ENCODE data around the gene NKAIN2.
"Not testable (repeated sequence)": the region's sequence is repeated elsewhere in the genome, so short reads cannot be mapped to it uniquely, and the experiment has no call there.

NKAIN2 gene

DNA sequence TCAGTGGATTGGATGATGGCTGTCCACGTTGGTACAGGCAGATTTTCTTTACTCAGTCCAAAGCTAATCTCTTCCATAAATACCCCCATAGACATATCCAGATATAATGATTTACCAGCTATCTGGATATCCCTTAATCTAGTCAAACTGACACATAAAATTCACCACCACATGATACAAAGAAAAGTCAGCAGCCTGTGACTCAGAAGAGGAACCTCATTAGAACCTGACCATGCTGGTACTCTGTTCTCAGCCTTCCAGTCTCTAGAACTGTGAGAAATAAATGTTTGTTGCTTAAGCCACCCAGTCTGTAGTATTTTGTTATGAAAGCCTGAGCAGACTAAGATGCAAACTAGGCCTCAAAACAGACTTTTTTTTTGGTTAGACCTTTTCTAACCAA, 727.3 kb downstream of the NKAIN2 start:
- DNase-seq: no peak

DNA sequence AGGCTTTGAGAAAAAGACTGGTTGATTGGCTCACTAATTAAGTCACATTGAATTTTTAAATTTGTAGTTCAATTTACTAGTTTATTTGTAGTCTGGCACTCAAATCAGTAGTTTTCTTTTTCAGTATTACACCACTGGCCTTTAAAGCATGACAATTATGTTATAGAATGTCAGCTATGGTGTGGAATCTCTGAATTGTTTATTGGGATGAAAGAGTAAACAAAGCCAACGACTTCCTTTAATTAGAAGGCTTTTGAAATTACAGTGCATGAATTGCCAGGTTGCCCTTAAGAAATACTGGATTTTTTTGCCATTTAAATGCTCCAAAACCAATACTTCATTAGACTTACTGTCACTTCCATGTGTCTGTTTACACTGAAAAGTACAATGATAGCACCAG, 731.6 kb downstream of the NKAIN2 start:
- DNase-seq: no peak

DNA sequence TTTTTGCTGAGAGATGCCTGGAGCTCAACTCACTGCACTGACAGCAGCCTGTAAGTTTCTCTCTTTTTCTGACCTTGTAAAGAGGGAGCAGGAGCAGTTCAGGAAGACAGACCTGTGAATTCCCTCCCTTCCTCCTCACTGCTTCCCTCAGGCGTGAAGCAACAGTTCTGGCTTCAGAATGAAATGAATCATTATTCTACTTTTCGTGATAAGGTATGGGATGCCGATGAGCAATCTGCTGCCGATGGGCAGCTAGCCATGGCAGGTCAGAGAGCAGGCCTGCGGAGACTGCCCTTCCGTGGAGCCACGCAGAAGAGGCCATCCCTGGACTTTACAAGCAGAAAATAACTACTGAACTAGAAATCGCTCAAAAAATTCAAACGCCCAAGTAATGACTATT, 732.1 kb downstream of the NKAIN2 start:
- DNase-seq: no peak

DNA sequence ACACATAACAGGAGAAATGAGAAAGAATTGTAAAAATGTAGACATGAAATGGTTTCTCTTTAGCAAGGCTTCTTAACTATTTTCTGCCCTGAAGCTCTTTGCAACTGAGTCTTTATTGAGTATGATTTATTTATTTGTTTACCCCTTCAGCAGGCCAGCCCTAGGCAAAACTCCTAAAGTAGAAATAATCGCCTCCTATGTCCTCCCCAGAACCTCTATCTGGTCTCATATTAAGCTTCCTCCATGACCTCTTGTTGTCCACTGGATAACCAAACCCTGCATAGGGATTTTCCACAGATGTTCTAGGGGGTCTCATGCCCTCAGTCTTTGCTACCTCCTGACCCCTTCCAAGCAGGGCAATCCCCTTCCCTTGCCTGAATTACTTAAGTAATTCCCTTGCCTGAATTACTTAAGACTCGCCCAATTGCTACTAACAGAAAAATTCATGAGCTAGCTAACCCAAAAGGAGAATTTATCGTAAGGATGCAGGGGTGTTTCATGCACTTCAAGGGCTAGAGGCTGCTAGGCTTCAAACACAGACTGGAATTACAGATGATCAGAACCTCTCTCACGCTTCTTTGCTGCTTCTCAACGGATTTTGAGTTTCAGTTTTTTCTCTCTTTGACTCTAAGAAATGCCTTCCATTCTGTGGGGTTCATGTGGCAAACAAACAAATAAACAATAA, 732.6 kb downstream of the NKAIN2 start:
- DNase-seq: no peak

DNA sequence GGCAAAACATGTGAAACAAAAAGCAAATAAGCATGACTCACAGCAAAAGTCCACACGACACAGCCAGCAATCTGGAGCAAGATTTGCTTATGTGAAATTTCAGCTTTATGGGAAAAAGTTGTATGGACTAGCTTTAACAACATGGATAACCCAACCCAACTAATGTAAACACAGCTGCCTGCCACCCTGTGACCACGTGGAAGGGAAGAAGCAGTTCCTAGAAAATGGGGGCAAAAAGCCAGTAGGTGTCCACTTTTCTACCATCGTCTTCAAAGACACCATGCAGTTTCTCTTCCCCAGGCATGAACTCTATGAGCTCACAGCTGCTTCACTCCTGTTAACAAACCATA, 733.2 kb downstream of the NKAIN2 start:
- DNase-seq: no peak

DNA sequence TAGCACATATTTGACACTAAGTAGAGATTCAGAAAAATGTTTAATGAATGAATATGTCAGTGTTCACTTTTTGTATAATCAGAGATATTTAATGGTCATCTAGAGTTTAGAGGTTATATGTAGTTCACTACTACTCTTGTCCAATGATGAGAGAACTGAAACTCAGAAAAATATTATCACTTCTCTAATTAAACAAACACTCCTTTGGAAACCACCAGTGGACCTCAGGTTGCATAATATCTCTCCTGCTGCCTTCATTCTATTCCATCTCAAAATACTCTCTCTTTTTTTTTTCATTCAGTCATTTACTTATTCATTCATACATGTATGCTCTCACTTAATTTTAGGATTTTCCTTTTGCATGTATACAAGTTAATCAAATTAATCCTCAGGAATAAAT, 735.4 kb downstream of the NKAIN2 start:
- no peak for DNase-seq

DNA sequence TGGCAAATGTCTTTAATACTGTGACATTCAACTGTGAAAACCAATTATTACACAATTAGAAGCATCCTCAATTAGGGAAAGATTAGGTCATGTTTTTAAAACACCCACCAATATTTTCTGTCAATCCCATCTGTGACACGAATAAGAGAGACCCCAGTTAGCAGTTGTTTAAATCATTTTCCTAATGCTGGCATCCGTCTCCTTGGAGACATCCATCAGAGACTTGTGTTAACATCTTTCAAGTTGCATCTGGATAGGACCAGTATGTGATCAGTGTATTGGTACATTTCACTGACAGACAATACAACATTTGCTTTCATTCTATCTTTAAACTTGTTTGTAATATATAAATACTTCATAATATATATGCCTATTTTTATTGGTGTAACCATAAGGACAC, 737.9 kb downstream of the NKAIN2 start:
- DNase-seq: no peak

DNA sequence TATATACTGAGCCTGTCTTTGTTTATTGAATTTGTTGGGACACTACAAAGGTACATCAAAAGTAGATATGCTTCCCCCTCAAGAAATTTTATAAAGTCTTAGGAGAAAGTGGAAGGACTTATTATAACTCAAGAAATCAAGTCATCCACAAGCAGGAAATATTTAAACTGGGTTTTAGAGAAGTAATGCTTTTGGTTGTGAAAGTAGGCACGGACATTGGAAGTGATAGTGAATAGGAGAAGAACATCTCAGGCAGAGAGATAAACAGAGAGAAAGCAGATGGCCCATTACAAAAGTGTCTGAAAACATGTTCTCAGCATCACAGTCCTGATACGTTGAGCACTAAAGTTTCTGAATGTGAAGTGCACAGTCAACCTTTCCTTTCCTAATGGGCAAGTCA, 742.9 kb downstream of the NKAIN2 start:
- peak; percentile 2 for DNase-seq

DNA sequence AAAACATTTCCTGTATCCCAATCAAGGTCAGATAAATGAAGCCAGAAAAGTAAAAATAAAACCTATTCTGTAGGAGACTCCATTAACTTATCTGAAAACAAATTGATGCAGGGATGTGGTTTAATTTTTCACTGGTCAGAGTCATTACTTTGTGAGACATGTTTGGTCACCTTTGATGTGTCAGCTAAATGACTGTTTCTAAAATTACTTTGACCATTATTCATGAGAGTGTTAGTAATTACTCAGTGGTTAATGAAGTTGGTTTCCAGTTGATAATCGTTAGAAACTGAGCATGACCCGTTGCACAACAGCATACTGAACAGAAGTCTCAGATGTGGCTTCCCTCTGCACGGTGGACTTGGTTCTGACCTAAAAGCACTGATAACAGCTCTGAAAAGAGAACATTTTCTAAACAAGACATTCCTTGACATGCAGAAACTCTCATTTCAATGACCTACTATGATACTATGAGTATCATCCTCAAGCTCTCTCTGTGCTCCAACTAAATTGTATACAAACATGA, 748.1 kb downstream of the NKAIN2 start:
- no peak for DNase-seq

DNA sequence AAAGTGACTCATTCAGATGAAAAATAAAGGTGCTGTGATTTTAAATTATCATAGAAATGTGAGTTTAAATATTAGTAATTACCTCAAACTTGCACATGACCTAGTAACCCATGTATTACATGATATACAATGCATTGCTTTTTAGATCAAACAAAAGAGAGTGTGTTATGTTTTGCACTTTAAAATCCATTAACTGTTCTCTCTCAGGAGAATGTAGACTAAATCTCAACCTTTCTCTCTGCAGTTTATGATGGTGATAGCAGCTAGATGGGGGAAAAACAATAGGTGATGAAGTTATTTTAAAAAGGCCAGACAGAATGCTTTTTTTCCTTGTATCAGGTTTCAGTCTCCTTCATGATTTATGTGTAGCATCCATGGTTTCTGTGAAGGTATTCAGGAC, 754.2 kb downstream of the NKAIN2 start:
- no peak for DNase-seq

DNA sequence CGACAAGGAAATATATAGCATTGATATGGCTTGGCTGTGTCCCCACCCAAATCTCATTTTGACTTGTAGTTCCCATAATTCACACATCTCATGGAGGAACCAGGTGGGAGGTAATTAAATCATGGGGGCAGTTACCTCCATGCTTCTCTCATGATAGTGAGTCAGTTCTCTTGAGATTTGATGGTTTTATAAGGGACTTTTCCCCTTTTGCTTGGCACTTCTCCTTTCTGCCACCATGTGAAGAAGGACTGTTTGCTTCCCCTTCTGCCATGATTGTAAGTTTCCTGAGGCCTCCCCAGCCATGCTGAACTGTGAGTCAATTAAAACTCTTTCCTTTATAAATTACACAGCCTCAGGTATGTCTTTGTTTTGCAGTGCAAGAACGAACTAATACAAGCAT, 756.4 kb downstream of the NKAIN2 start:
- not testable (repeated sequence) for DNase-seq

DNA sequence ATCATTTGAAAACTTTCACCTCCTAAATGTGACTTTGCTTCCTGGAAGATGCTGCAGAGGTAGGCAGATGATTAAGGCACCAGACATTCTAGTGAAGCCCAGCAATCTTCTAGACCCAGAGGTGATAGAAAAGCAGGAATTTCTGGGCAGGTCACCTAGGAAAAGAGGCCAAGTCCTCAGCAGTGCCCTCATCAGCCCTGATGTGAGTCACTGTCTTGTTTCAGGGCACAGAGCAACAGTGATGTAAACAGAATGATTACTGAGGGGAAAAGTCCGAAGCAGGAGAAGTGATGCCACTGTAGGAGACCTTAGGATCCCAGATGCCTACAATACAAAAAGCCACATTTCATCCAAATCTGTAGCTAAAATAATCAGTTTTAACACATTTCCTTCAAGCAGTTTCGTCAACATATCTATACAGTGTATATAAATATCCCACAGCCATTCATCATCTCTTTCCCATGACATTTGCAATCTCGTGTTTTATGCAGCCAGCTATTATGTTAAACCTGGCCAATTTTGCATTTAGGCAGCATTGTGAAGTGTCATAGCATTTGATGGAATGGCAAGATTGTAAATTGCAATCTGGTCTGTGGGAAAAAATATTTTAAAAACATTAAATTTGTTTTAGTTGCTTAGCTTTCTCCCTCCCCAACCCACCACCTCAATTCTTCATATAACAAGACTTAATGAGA, 757.4 kb downstream of the NKAIN2 start:
- DNase-seq: no peak

DNA sequence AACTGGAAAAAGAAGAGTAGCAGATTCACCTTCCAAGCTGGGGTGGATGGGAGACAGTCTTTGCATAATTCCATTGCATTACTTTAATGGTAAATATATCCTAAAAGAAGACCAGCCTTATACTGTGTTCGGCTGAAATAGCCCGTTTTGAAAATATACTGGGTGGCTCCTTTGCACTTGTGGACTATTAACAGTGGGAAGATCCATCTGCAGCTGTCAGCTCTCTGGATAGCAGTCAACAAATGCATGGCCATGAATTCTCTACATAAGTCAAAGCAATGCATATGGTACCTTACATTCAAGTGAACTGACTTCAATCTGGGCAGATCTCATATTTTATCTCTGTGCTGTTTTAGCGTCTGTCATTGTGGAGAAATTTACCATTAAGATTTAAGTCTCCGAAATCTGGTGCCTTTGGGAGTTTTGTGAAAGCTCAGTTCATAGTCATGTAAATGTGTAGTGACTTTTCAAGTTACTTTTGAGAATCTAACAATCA, 758.0 kb downstream of the NKAIN2 start:
- DNase-seq: no peak

DNA sequence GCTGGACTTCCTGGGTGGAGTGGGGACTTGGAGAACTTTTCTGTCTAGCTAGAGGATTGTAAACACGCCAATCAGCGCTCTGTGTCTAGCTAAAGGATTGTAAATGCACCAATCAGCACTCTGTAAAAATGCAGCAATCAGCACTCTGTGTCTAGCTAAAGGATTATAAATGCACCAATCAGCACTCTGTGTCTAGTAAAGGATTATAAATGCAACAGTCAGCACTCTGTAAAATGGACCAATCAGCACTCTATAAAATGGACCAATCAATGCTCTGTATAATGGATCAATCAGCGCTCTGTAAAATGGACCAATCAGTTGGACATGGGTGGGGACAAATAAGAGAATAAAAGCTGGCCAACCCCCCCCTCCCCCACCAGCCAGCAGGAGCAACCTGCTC, 760.5 kb downstream of the NKAIN2 start:
- DNase-seq: not testable (repeated sequence)

DNA sequence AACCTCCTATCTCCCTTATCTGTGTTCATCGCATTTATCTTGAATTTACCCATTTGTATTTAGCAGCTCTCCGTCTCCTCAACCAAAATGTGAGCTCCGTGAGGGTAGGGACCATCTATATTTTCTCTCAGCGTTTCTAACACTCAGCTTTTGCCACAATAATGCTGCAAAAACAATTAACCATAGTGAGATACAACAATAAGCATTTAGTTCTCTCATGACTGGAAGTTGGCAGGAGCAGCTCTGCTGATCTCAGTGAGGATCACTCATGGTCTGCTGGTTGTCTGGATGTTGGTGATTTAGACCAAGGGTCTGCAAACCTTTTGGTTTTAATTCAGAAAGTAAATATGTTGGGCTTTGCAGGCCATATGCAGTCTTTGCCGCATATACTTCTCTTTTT, 763.7 kb downstream of the NKAIN2 start:
- no peak for DNase-seq

DNA sequence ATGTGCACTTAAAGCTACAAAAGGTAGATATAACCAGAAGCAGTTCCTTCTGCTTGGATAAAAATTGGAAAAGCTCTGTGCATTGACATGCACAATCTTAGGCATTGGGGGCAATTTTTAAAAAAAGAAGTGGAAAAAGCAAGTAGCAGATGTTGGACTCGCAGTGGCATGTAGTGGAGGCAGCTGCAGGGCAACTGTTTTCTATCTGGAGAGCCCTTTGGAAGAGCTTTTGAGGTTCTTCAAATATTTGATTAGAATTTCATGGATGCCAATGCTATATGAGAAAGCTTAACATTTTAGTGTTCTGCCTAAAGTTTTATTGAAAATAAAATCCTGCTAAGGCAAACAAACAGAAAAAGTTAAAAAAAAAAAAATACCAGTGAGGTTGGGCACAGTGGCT, 770.3 kb downstream of the NKAIN2 start:
- DNase-seq: no peak

DNA sequence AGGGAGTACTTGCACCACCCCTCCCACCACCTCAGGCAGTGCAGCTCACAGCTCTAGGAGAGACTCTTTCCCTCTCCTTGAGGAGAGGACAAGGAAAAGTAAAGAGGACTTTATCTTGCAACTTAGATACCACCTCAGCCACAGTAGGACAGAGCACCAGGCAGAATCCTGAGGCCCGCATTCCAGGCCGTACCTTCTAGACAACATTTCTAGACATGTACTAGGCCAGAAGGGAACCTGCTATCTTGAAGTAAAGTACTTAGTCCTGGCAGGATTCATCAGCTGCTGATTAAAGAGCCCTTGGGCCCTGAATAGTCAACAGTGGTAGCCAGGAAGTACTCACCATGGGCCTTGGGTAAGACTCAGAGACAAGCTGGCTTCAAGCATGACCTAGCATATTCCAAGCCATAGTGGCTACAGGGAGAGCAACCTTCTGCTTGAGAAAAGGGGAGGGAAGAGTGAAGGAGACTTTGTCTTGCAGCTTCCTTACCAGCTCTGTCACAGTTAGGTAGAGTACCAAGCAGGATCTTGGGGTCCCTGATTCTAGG, 774.1 kb downstream of the NKAIN2 start:
- no peak for DNase-seq

DNA sequence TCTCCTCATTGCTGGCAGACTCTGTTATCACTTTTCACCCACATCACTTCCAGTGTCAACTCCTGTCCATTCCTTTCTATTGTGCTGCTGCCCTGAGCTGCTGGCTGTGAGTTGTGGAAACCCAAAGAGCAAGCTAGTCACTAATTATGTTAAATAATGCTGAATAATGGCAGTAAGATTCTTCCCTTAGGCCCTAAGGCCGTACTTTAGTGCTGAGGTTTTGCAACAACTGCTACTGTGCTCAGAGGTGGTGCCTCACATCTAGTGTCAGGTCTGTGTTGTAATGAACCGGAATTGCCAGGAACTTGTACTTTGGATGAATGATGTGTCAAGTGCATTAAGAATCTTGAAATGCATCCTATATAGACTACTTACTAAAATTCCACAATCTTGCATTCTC, 786.3 kb downstream of the NKAIN2 start:
- DNase-seq: no peak

DNA sequence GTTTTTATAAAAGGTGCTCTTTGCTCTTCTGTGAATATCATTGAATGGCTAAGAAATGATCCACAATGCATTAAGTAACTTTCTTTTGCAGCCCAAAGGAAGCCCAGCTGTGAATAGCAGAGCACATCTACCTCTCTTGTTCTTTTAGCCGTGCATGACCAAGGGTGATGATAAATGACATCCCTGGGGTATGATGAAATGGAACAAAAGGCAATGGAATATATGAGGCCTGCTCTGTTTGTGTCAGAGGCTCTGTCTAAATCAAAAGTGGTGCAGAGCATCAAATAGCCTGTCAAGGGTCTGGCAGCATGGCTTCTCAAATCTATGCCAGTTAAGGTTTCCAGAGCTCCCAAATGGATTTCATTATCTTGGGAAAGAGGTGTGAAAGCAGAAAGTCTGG, 796.0 kb downstream of the NKAIN2 start:
- DNase-seq: no peak

DNA sequence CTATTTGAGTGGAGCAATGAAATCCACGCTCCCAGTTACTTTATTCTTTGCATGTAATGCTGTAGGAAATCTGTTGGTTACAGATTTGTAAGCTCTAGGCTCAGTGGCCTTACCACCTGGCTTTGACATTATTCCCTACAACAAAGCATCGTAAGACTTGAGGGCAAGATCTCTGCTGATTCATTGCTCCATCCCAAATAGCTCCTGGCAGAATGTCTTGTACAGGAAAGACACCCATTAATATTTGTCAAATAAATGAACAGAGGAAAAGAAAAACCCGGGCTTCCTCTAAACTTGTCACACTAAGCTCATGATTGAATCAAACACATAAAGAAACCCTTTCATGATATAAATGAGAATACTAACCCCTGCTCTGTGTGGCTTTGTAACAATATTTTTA, 801.1 kb downstream of the NKAIN2 start:
- no peak for DNase-seq

DNA sequence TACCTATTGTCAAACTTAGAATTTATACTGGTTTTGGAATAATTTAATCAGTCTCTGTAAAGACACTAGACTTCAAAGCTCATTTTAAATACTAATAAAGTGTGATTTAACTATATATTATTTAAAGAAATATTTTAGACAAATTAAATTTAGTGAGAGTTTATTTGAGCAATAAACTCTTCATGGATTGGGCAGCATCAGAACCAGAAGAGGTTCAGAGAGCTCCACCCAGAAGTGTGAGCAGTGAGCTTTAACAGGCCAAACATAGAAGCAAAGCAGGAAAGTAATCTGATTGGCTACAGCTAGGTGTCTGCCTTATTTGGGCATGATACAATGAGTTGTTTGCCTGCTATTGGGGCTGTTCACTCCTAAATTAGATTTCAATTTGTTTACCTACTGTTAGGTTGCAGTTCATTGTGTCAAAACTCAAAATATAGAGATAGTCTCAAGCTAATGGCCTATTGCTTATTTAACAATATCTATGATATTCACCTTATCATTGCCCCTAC, 803.5 kb downstream of the NKAIN2 start:
- no peak for DNase-seq

DNA sequence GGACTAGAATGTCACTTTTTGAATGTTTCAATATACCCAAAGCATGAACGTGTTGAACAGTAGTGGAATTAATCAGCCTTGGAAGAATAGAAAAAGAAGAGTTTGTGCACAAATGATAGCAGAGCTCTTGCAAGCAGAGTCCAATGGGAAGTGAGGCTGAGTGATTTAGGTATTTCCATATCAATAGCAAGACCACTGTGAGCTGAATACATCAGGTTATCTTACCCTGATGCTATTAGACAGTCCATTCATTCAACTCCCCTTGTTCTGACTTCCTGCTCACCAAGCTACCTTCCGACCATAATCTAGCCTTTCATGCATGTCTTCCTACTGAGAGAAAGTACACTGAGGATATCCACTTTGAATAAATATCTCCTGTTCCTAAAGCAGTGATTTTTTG, 809.4 kb downstream of the NKAIN2 start:
- no peak for DNase-seq

DNA sequence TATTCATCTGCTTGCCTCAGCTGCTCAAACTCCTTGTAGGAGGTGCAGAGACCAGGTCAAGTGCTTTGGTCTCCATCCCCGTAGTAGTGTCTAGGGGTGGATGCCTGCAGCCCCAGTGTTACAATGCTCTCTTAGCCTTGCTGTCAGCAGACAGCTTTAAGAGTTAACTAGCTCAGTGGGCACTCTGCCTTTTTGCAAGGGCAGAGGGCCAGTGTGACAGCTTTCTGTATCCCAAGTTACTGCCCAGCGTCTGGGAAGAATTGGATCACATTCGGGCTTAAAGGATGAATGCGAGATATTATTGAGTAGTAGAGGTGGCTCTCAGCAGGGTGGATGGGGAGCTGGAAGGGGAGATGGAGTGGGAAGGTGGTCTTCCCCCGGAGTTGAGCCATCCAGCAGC, 818.7 kb downstream of the NKAIN2 start:
- DNase-seq: no peak

DNA sequence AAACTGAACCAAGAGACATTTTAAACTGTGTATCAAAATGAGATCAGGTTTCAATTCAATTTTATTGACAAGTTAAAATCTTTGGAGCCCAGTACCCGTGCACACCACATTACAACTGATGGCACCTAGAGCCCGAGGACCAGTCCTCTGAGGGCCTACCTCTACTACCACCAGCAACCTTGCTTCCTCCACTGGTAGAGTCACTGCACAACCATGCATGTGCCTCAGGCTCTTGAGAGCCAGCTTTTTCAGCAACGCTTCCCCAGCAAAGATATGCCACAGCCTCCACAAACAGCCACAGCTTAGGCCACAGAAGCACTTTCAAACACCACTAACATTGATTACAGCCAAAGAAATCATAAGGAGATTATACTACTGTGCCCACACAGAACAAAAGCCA, 830.0 kb downstream of the NKAIN2 start:
- no peak for DNase-seq

All from RPMI8226 (cell line).